GM12878 (cell line): ENCODE results near the gene CHIT1. TPM values are rescaled to one million over a fixed set of nuclear protein-coding genes. Genes with fewer than 3 reads are reported as not detected.

Experiments used
- ATAC-seq: fragments of 200-7000 bp; cut with Tn5 transposase; 3 replicates; pipeline ENCODE4 v1.9.1; 2020; ENCODE audit warnings: mild to moderate bottlenecking, moderate library complexity
- BruUV-seq: library from RNA; stranded (reverse); fragments of 400-500 nt; replicated peaks from 2 replicates; lab custom pipeline; 2021; lab: Mats Ljungman, UMichigan
- CTCF ChIA-PET: fragments of 300-600 bp; sonication (Branson Sonifier 250); formaldehyde crosslinking; extraction: SDS; loops from one replicate; lab custom pipeline; 2021; ENCODE audit warnings: inconsistent platforms; lab: Yijun Ruan, JAX
- POLR2A ChIA-PET: fragments of 350-600 bp; formaldehyde crosslinking; extraction: SDS; loops from one replicate; lab custom pipeline; 2021; ENCODE audit warnings: inconsistent platforms; lab: Charles Lee
- RAD21 ChIA-PET: fragments of 300-600 bp; sonication (Branson Sonifier 250); formaldehyde crosslinking; loops from one replicate; lab custom pipeline; 2023; ENCODE audit warnings: antibody characterized with exemption; ENCODE audit not compliant: unreplicated experiment; lab: Charles Lee
- SMC1A ChIA-PET: fragments of 300-600 bp; sonication (Branson Sonifier 250); formaldehyde crosslinking; loops from one replicate; lab custom pipeline; 2023; ENCODE audit not compliant: unreplicated experiment, uncharacterized antibody; lab: Charles Lee
- DNase-seq: peaks from one replicate; pipeline ENCODE4 v3.0.0-alpha.2; 2011; ENCODE audit warnings: low read depth, low spot score
- FAIRE-seq: peaks from 3 replicates; lab custom pipeline; 2011; peaks lifted over from hg19 to GRCh38; lab: Jason Lieb, UNC
- H2AFZ ChIP-seq: 2 replicates; pipeline ENCODE4 v1.6.0; 2011; ENCODE audit warnings: low read depth, low read length, control low read depth; ENCODE audit not compliant: control insufficient read depth
- H3K27ac ChIP-seq: 2 replicates; pipeline ENCODE4 v1.5.1; 2011; ENCODE audit warnings: control low read depth; ENCODE audit not compliant: control insufficient read depth, insufficient read depth
- H3K27me3 ChIP-seq, 2 experiments: replicated peaks in 1 of 2; 2 replicates each; pipeline versions ENCODE4 v1.6.0 to v1.6.1; 2011; ENCODE audit warnings: low read length in 1 of 2; ENCODE audit not compliant: control insufficient read depth in 2 of 2, insufficient read depth in 2 of 2
- H3K36me3 ChIP-seq, 2 experiments: 2 replicates each; pipeline ENCODE4 v1.5.1; 2011; ENCODE audit warnings: low read length in 1 of 2; ENCODE audit not compliant: control insufficient read depth in 2 of 2, insufficient read depth in 2 of 2
- H3K4me1 ChIP-seq: 2 replicates; pipeline ENCODE4 v1.6.1; 2011; ENCODE audit warnings: mild to moderate bottlenecking, low read length, moderate library complexity, mixed read lengths; ENCODE audit not compliant: control insufficient read depth, insufficient read depth
- H3K4me2 ChIP-seq: 2 replicates; pipeline ENCODE4 v1.6.0; 2011; ENCODE audit warnings: control low read depth; ENCODE audit not compliant: control insufficient read depth, insufficient read depth
- H3K4me3 ChIP-seq: fragments of 200-600 bp; sonication (generic); 2 replicates; pipeline ENCODE4 v1.5.1; 2016
- H3K79me2 ChIP-seq: 2 replicates; pipeline ENCODE4 v1.6.0; 2011; ENCODE audit warnings: low read length; ENCODE audit not compliant: control insufficient read depth, insufficient read depth
- H3K9ac ChIP-seq: 2 replicates; pipeline ENCODE4 v1.8.0; 2011; ENCODE audit warnings: low read length, control low read depth, mixed read lengths; ENCODE audit not compliant: control insufficient read depth, insufficient read depth
- H3K9me3 ChIP-seq: replicated peaks from 3 replicates; pipeline ENCODE4 v1.5.1; 2011; ENCODE audit warnings: mild to moderate bottlenecking, low read length; ENCODE audit not compliant: control insufficient read depth, insufficient read depth
- H4K20me1 ChIP-seq: 2 replicates; pipeline ENCODE4 v1.6.0; 2011; ENCODE audit not compliant: control insufficient read depth, insufficient read depth
- CBX5 ChIP-seq: sonication (generic); IDR thresholded peaks from 2 replicates; pipeline ENCODE4 v1.6.1; 2016; ENCODE audit warnings: low read depth, moderate library complexity, mild to moderate bottlenecking, inconsistent platforms
- ESRRA ChIP-seq: IDR thresholded peaks from 2 replicates; pipeline ENCODE4 v1.6.1; 2012; ENCODE audit warnings: mild to moderate bottlenecking, low read length, improper control_type of control experiment
- GABPA ChIP-seq: IDR thresholded peaks from 2 replicates; pipeline ENCODE4 v1.6.1; 2014; ENCODE audit warnings: antibody characterized with exemption, low read depth, mild to moderate bottlenecking, inconsistent platforms
- POU2F2 ChIP-seq: IDR thresholded peaks from 3 replicates; pipeline ENCODE4 v1.6.1; 2011; ENCODE audit warnings: low read depth, mild to moderate bottlenecking, low read length, borderline replicate concordance
- RFX5 ChIP-seq: IDR thresholded peaks from 2 replicates; pipeline ENCODE4 v1.6.1; 2011; ENCODE audit warnings: low read depth, low read length, improper control_type of control experiment
- YY1 ChIP-seq: IDR thresholded peaks from 2 replicates; pipeline ENCODE4 v1.6.1; 2011; ENCODE audit warnings: low read depth, mild to moderate bottlenecking, low read length
- ZBED1 ChIP-seq: IDR thresholded peaks from 2 replicates; pipeline ENCODE4 v1.6.1; 2016; ENCODE audit warnings: borderline replicate concordance
- WGBS: methylation state at CpG from one replicate; pipeline ENCODE4 v1.1.6; 2016; ENCODE audit warnings: low lambda C conversion rate; ENCODE audit not compliant: insufficient replicate concordance, insufficient coverage; ENCODE audit errors: missing lambda C conversion rate; 5-methylcytosine and 5-hydroxymethylcytosine counted together
- in situ Hi-C: fragments of 300-500 bp; cut with MboI; formaldehyde crosslinking; loops from 9 replicates; pipeline ENCODE4 v1.14.3; 2018; ENCODE audit warnings: mixed read lengths
- intact Hi-C: fragments of 100-400 bp; cut with micrococcal nuclease; formaldehyde crosslinking; loops from one replicate; pipeline ENCODE4 v1.14.2; 2022; ENCODE audit not compliant: unreplicated experiment
- polyA plus RNA-seq, 11 experiments: library from polyadenylated mRNA; depleted of rRNA in 4 of 11; unstranded in 6 of 11; stranded (reverse) in 5 of 11; fragments of >200 nt; fragmentation: Nextera tagmentation in 4 of 11; fragmentation: Illumina TruSeq in 1 of 11; extraction: Ambion mirVana in 4 of 11; extraction: Trizol in 1 of 11; gene quantifications; 1 replicate in 1 of 11; 2 replicates in 10 of 11; pipeline versions ENCODE4 v1.2.1 to v1.2.3, GENCODE V29; 2011 to 2016; ENCODE audit warnings: inconsistent platforms in 2 of 11, missing spikeins in 2 of 11, low read depth in 1 of 11
- total RNA-seq, 4 experiments: library from RNA; depleted of rRNA in 3 of 4; stranded (reverse); fragments of >200 nt in 3 of 4; fragmentation: Illumina TruSeq in 1 of 4; extraction: Trizol in 1 of 4; gene quantifications; 2 replicates each; pipeline versions ENCODE4 v1.2.1 to v1.2.3, GENCODE V29; 2013 to 2021
- TF ChIP-seq, protein P1 (sequence below): IDR thresholded peaks from 2 replicates; pipeline ENCODE4 v1.6.1; 2012; ENCODE audit warnings: low read length, inconsistent platforms
- TF ChIP-seq, protein P2 (sequence below): fragments of 450-650 bp; IDR thresholded peaks from 2 replicates; pipeline ENCODE4 v1.6.1; 2017; ENCODE audit warnings: borderline replicate concordance

The CHIT1 gene
- total and polyA plus RNA-seq, 10 of the 15 experiments (the other 5 are each of a cell fraction or from before 2014, with no cell fraction given), result 0.02 to 2.1 (median 0.76) TPM

DNA sequence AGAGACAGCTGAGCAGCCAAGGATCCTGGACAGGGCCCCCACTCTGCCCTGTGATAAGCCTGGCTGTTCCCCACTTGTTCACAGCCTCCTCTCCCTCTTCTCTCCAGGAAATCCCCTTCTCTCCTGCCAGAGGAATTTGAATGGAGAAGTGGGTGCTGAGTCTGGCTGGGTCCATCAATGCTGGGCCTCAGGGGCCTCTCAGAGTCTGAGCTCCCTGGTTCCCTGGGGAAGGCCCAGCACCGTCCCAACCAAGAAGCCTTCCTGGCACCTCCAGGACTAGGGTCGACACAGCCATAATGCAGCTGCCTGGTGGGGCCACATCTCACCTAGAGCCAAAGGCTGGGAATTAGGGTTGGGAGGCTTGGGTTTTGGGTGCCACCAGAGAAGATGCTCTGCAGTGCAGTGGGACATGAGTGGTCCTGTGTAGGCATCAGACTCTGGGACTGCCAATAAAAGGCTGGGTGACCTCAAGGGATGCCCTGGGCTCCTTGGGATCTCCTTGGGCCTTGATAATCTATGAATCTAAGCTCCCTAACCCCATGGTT is 56.4 kb downstream of the CHIT1 start:
- Histone ChIP-seq H3K36me3 (no peaks in the 10 kb centered on the region), H3K9me3 (no peaks in the 10 kb centered on the region), H2AFZ (no peak overlapping the region), H3K4me3 (no peak overlapping the region), H3K79me2 (no peaks in the 10 kb centered on the region), H3K27me3 (no peaks in the 10 kb centered on the region; a peak in 2 of 4 replicates), H3K4me2 (no peak overlapping the region), H4K20me1 (no peaks in the 10 kb centered on the region), H3K27ac (no peak overlapping the region), H3K4me1 (peaks cover 4% of the 10 kb centered on the region; the same call in 1 of the 2 replicates), H3K9ac (no peak overlapping the region)
- in situ Hi-C loops, result no loop called here
- ChIA-PET SMC1A (interaction anchor here (1.0 to 3.6 kb wide), 14 partner anchors 11 to 134 kb away, joined by 3 to 28 read pairs (median 6); no protein-coding TSS in a partner anchor), CTCF (interaction anchor here (0.6 to 3.9 kb wide), 40 partner anchors 8 to 420 kb away, joined by 3 to 65 read pairs (median 4); partner anchors contain the start of genes CHI3L1 and MYOG), POLR2A (interaction anchor here (1.1 kb wide), 1 partner anchor 9 kb away, joined by 4 read pairs; no protein-coding TSS in a partner anchor), RAD21 (interaction anchor here (0.9 to 4.5 kb wide), 11 partner anchors 9 to 208 kb away, joined by 3 to 35 read pairs (median 5); no protein-coding TSS in a partner anchor)
- ATAC-seq (no peak; the same call in 1 of the 3 replicates), DNase-seq (no peak), FAIRE-seq (no peak)
- WGBS, result 0% methylated on average over 2 of the region's 2 CpGs
- no TSS peak for BruUV-seq
- intact Hi-C loops, result loop anchor here (2.0 to 5.0 kb wide), 3 partner anchors 44 to 94 kb away; no protein-coding TSS in a partner anchor
- no peak for TF ChIP-seq RFX5
- no peak for TF ChIP-seq YY1
- no peak for TF ChIP-seq ESRRA
- TF ChIP-seq GABPA, result no peak
- TF ChIP-seq, protein P1, sequence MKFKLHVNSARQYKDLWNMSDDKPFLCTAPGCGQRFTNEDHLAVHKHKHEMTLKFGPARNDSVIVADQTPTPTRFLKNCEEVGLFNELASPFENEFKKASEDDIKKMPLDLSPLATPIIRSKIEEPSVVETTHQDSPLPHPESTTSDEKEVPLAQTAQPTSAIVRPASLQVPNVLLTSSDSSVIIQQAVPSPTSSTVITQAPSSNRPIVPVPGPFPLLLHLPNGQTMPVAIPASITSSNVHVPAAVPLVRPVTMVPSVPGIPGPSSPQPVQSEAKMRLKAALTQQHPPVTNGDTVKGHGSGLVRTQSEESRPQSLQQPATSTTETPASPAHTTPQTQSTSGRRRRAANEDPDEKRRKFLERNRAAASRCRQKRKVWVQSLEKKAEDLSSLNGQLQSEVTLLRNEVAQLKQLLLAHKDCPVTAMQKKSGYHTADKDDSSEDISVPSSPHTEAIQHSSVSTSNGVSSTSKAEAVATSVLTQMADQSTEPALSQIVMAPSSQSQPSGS, result no peak
- TF ChIP-seq CBX5, result no peak
- no peak for TF ChIP-seq POU2F2
- no peak for TF ChIP-seq ZBED1
- TF ChIP-seq, protein P2, sequence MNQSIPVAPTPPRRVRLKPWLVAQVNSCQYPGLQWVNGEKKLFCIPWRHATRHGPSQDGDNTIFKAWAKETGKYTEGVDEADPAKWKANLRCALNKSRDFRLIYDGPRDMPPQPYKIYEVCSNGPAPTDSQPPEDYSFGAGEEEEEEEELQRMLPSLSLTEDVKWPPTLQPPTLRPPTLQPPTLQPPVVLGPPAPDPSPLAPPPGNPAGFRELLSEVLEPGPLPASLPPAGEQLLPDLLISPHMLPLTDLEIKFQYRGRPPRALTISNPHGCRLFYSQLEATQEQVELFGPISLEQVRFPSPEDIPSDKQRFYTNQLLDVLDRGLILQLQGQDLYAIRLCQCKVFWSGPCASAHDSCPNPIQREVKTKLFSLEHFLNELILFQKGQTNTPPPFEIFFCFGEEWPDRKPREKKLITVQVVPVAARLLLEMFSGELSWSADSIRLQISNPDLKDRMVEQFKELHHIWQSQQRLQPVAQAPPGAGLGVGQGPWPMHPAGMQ, result no peak
